Mesothelial cell of epicardium (in vitro differentiated cells): ENCODE measurements around the gene NXF1. TPM values are rescaled to one million over a fixed set of nuclear protein-coding genes. Genes with fewer than 3 reads are reported as not detected.

Source experiments
- DNase-seq, 2 experiments: peaks; one replicate each; pipeline ENCODE4 v3.0.0; 2021; ENCODE audit warnings: low spot score in 2 of 2; ENCODE audit not compliant: unreplicated experiment in 2 of 2
- H3K27ac Mint-ChIP-seq: 2 replicates; pipeline ENCODE4 v1.8.0; 2021; ENCODE audit warnings: mixed read lengths
- H3K27me3 Mint-ChIP-seq: 2 replicates; pipeline ENCODE4 v1.8.0; 2021; ENCODE audit warnings: low read depth, mixed read lengths
- H3K36me3 Mint-ChIP-seq: 2 replicates; pipeline ENCODE4 v1.8.0; 2021; ENCODE audit warnings: mixed read lengths
- H3K4me1 Mint-ChIP-seq: 2 replicates; pipeline ENCODE4 v1.8.0; 2021; ENCODE audit warnings: mixed read lengths
- H3K4me3 Mint-ChIP-seq: 2 replicates; pipeline ENCODE4 v1.8.0; 2021; ENCODE audit warnings: mild to moderate bottlenecking, moderate library complexity, mixed read lengths
- H3K9me3 Mint-ChIP-seq: 2 replicates; pipeline ENCODE4 v1.8.0; 2021; ENCODE audit warnings: mixed read lengths
- total RNA-seq: library from RNA; stranded (reverse); gene quantifications from 3 replicates; pipeline ENCODE4 v1.2.1, GENCODE V29; 2021
- TF ChIP-seq, protein P1 (sequence below): fragments of 200-600 bp; sonication (generic); IDR thresholded peaks from one replicate; pipeline ENCODE4 v1.5.0; 2021; ENCODE audit warnings: antibody characterized with exemption; ENCODE audit not compliant: unreplicated experiment

Gene NXF1
- total RNA-seq, 1 donor from 2014 or later: 108 TPM

DNA sequence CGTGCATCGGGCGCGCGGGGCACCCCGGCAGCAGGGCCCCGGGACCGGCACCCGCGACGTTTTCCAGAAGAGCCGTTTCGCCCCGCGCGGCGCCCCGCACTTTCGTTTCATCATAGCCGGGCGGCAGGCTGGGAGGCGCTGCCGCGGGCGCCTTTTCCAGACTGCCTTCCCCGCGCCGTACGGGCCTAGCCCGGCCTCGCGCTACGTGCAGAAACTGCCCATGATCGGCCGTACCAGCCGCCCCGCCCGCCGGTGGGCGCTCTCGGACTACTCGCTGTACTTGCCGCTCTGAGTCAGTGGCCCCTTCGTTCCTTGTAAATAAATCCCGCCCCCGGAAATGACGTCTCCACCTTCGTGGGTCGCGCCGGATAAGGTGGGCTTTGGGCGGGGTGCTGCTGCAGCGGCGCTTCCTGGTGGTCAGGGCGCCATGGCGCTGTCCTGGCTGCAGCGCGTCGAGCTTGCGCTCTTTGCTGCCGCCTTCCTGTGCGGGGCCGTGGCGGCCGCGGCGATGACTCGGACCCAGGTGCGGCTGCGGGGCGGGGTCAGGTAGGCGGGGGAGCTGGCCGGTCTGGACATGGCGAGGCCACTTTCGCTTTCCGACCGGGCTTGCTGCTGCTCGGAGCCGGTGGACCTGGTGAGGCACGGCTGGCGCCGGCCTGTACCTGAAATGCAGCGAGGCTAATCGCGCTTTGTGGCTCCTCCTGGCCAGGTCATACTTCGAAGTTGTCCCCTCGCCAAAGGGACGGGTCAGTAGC lies 18.1 kb downstream of the NXF1 start, which contains the start of gene TMEM179B:
TMEM179B (plus strand) TSS at position 398 of the 755 bp plus-strand sequence; CDS start at position 428, 30 bp downstream.
- Mint-ChIP-seq H3K9me3 (no peaks in the 10 kb centered on the region), H3K27ac (peak within 1 kb of the TSS; percentile 95), H3K27me3 (no peaks in the 10 kb centered on the region), H3K4me1 (peaks cover 35% of the 10 kb centered on the region), H3K36me3 (peaks cover 12% of the 10 kb centered on the region), H3K4me3 (peak within 1 kb of the TSS; percentile 90)
- TF ChIP-seq, protein P1, sequence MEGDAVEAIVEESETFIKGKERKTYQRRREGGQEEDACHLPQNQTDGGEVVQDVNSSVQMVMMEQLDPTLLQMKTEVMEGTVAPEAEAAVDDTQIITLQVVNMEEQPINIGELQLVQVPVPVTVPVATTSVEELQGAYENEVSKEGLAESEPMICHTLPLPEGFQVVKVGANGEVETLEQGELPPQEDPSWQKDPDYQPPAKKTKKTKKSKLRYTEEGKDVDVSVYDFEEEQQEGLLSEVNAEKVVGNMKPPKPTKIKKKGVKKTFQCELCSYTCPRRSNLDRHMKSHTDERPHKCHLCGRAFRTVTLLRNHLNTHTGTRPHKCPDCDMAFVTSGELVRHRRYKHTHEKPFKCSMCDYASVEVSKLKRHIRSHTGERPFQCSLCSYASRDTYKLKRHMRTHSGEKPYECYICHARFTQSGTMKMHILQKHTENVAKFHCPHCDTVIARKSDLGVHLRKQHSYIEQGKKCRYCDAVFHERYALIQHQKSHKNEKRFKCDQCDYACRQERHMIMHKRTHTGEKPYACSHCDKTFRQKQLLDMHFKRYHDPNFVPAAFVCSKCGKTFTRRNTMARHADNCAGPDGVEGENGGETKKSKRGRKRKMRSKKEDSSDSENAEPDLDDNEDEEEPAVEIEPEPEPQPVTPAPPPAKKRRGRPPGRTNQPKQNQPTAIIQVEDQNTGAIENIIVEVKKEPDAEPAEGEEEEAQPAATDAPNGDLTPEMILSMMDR: no peak
- peak; percentile 93 to 96 for DNase-seq

DNA sequence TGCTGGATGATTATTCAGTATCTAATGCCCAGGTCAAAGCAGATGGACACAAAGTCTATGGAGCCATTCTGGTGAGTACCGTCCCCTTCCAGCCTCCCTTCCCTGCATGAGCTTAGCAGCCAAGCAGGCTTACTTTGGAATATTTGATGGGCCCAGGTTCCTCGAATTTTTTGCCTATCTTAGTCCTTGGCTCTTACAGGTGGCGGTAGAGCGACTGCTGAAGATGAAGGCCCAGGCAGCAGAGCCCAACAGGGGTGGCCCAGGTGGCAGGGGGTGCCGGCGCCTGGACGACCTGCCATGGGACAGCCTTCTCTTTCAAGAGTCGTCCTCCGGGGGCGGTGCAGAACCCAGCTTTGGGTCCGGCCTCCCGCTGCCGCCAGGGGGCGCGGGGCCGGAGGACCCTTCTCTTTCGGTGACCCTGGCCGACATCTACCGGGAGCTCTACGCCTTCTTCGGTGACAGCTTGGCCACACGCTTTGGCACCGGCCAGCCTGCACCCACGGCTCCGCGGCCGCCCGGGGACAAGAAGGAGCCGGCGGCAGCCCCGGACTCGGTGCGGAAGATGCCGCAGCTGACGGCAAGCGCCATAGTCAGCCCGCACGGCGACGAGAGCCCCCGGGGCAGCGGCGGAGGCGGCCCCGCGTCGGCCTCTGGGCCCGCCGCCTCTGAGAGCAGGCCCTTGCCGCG lies 18.8 kb downstream of the NXF1 start:
- no peaks in the 10 kb centered on the region for H3K9me3 Mint-ChIP-seq
- TF ChIP-seq, protein P1: peak; percentile 100
- H3K4me3 Mint-ChIP-seq: peak overlapping the region; percentile 76
- H3K4me1 Mint-ChIP-seq: peaks cover 31% of the 10 kb centered on the region
- H3K27ac Mint-ChIP-seq: peak overlapping the region; percentile 92
- H3K36me3 Mint-ChIP-seq: peaks cover 12% of the 10 kb centered on the region
- peak; percentile 77 to 92 for DNase-seq
- no peaks in the 10 kb centered on the region for H3K27me3 Mint-ChIP-seq

DNA sequence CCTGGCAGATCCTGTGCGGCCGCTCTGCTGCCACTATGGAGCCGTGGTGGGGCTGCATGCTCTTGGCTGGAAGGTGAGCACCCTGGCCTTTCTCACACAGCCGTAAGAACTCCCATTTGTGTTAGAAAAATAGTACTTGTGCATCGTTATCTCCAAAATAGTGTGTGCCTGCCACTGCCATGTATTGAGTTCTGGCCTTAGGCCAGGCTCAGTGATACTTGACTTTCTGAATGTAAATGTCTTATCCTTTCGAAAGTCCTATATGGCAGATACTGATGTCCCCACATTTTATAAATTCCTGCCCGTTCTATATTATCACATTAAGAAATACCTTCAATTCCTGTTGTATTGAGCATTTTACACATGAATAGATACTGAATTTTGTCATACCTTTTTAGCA lies 22.5 kb downstream of the NXF1 start:
- Mint-ChIP-seq H3K4me3 (no peak overlapping the region), H3K4me1 (peaks cover 10% of the 10 kb centered on the region), H3K36me3 (peaks cover 22% of the 10 kb centered on the region), H3K27me3 (no peaks in the 10 kb centered on the region), H3K9me3 (no peaks in the 10 kb centered on the region), H3K27ac (no peak overlapping the region)
- TF ChIP-seq, protein P1: no peak
- DNase-seq: no peak

DNA sequence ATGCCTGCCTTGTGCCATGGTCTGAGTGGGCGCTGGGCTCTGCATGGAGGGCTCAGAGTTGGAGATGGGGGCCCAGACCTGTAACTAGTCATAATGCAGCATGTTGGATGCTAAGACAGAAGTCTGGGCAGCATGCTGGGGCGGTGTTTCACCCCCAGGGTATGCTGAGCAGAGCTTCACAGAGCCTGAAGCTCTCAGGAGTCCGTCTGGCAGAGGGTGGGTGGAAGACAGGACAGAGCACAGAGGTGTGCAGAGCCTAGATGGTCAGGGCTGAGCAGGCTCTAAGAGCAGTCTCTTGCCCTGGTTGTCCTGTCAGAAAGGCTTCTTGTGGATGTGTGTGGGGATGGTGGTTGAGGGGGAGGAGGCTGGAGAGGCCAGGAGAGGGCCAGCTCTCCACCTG lies 26.8 kb downstream of the NXF1 start:
- H3K36me3 Mint-ChIP-seq: peaks cover 31% of the 10 kb centered on the region

DNA sequence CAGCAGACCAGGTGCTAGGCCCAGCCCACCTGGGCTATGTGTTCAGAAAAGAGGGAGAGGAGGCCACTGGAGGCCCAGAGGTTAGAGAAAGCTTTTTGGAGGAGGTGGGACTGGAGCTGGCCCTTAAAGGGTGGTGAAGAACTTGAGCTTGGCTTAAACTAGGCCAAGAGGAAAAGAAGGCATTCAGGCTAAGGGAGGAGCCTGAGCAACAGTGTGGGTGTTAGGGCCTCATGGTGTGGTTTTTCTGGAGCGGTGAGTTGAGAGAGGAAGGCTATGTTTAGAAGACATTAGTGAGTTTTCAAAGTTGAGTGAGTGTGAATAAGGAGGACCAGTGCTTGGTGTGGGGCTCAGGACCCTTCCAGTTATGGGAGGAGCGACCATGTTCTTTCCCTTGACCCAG lies 27.9 kb downstream of the NXF1 start:
- no peaks in the 10 kb centered on the region for H3K27me3 Mint-ChIP-seq

More for the DNA sequence above, 26.8 kb downstream of the NXF1 start:
- no peaks in the 10 kb centered on the region for H3K27me3 Mint-ChIP-seq
- H3K4me3 Mint-ChIP-seq: no peak overlapping the region
- H3K9me3 Mint-ChIP-seq: no peaks in the 10 kb centered on the region
- H3K4me1 Mint-ChIP-seq: no peaks in the 10 kb centered on the region
- TF ChIP-seq, protein P1: no peak
- H3K27ac Mint-ChIP-seq: no peak overlapping the region
- DNase-seq: no peak

More for the DNA sequence above, 27.9 kb downstream of the NXF1 start:
- H3K4me1 Mint-ChIP-seq: no peaks in the 10 kb centered on the region
- TF ChIP-seq, protein P1: no peak
- no peaks in the 10 kb centered on the region for H3K9me3 Mint-ChIP-seq
- DNase-seq: no peak
- peaks cover 26% of the 10 kb centered on the region for H3K36me3 Mint-ChIP-seq
- no peak overlapping the region for H3K4me3 Mint-ChIP-seq
- H3K27ac Mint-ChIP-seq: no peak overlapping the region
